ENCODE data around the gene SMPDL3B.

SMPDL3B gene

DNA sequence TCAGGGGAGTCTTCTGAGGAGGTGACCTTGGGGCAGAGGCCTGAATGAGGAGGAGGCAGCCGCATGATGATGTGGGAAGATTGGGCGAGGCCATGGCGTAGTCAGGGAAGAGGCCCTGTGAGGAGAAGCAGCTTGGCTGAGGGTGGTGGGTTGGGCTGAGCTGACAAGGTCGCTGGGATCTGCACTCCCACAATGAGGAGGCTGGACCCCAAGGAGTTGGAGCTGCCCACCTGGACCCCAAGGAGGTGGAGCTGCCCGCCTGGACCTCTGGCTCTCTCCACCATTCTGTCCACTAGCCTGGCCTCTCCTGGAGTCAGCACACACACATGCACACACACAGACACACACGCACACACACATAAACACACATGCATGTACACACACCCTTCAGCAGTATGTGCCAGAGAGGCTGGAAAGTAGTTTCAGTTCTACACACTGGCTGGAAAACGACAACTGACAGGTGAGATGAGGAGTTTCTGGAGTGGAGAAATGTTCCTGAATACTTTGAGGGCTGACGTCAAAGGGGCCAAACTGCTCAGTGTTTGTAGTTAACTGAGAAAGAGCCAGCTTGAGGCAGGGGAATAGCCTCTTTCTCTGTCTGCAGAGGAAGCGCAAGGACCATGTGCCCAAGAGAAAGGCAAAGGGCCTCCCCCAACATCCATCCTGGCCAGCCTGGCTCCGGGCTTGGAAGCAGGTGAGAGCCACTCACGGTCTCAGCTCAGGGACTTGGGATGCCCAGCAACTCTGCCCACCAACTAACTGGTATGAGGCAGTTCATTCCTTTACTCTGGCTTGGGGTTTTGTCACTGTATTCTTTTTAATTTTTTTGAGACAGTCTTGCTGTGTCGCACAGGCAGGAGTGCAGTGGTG is 7.1 kb downstream of the SMPDL3B start:
- DNase-seq = no peak

DNA sequence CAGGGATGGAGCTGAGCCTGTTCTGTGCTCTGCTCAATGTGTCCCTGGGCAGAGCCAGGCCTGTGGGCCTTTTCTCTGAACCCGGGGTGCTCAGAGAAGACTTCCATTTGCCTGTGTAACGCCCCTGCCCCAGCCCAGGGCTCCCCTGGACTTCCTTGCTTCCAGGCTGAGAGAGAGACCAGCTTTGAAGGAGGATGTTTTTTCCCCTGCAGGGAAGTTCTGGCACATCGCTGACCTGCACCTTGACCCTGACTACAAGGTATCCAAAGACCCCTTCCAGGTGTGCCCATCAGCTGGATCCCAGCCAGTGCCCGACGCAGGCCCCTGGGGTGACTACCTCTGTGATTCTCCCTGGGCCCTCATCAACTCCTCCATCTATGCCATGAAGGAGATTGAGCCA is 10.2 kb downstream of the SMPDL3B start:
- no peak for DNase-seq

DNA sequence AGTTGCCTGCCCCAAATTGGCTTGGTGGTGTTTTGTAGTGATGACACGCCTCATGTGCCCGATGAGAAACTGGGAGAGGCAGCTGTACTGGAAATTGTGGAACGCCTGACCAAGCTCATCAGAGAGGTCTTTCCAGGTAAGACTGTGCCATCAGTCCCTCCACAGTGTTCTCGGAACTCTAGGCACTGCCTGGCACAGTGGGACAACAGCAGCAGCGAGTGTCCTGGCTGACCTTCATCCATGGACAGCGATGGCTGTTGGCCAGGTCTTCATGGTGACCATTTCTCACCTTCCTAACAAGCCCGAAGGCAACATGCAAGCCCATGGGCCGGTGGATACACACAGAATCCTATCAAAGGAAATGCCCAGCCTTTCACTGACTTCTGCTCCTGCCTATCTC is 14.2 kb downstream of the SMPDL3B start:
- DNase-seq = no peak

DNA sequence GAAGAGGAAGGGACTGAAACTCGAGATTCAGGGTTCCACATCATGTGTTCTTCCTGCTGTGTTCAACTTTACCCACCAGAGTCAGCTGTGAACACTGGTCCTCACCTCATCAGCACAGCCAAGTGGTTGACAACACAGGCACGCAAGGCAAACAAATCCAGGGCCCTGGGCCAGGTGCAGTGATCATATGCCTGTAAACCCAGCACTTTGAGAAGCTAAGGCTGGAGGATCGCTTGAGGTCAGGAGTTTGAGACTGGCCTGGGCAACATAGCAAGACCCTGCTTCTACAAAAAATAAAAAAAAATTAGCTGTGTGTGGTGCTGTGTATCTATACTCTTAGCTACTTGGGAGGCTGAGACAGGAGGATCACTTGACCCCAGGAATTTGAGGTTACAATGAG is 16.6 kb downstream of the SMPDL3B start:
- no peak for DNase-seq

DNA sequence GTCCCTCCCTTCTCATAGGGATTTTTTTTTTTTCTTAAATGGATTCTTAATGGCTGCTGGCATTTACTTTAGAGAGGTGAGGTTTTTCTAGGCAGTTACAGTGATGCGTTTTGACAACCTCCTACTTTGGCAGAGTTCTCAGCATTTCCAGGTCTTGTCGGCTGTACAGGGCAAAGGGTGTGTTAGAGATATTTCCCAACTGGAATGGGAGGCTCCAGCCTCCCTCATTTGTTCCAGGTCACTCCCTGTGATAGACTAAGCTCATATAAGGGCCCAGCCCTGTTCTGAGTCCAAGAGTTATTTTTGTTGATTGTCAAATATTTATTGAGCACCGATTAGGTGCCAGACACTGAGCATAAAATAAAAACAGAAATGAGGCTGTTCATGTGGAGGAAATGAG is 17.3 kb downstream of the SMPDL3B start:
- DNase-seq = no peak

DNA sequence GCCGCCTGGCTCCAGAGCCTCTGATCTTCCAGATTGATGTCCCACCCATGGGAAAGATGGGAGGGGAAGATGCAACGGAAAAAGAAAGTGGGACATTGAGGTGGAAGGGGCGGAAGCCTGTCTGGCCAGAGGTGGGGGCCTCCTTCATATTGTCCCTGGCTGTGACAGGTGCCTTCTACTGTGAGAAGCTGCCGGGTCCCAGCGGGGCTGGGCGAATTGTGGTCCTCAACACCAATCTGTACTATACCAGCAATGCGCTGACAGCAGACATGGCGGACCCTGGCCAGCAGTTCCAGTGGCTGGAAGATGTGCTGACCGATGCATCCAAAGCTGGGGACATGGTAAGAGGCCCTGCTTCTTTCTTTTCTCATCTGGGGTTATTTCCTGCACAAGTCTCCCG is 19.4 kb downstream of the SMPDL3B start:
- DNase-seq = no peak

DNA sequence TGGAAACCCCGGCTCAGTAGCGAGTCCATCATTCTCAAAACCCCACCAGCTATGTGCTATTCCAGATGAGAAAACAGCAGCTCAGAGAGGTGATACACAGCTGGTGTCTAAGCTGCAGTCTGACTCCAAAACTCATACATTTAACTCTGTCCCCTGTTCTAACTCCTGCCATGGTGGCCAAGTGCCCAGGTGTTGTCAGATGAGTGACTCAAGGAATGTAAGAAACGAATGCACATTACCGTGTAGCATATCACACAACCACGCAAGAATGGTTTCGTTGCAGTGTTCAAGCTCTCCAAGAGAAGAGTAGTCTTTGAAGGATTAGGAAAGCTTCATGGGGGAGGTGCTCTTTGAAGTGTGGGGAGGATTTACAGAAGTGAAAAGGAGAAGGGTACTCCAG is 20.3 kb downstream of the SMPDL3B start:
- DNase-seq = no peak

DNA sequence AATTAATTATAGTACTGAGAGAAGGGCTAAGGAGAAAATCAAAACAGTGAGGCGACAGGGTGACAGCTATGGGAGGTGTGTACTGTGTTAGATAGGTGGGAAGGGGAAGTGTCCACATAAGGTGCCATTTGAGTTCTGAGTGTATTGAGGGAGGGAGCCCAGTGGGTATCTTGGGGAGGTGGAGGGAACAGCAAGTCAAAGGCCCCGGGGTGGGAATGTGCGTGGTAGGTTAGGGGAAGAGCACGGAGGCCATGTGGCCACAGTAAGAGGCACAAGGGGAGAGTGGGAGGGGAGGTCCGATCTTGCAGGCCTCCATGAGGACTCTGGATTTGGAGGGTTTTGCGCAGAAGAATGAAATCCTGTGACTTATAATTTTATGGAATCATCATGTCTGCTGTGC is 22.0 kb downstream of the SMPDL3B start:
- DNase-seq = no peak

DNA sequence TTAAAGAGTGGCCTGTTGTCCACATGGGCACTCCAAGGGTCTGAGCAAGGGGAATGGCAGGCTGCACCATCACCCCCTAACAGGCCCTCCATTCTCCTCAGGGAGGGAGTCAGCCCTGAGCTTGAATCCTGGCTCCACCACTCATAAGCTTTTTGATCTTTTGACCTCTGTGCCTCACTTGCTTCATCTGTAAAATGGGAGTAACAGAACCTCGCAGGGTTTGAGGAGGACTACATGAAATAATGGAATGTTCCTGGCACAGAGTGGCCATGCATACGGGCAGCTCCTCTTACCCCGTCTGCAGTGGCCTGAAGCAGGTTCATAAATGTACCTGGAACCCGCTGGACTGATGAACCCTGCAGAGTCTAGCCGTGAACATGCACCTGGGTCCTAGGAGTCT is 22.9 kb downstream of the SMPDL3B start:
- no peak for DNase-seq

DNA sequence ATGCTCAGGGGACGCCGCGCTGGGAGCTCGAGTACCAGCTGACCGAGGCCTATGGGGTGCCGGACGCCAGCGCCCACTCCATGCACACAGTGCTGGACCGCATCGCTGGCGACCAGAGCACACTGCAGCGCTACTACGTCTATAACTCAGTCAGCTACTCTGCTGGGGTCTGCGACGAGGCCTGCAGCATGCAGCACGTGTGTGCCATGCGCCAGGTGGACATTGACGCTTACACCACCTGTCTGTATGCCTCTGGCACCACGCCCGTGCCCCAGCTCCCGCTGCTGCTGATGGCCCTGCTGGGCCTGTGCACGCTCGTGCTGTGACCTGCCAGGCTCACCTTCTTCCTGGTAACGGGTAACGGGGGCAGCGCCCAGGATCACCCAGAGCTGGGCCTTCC is 23.7 kb downstream of the SMPDL3B start:
- DNase-seq = no peak

DNA sequence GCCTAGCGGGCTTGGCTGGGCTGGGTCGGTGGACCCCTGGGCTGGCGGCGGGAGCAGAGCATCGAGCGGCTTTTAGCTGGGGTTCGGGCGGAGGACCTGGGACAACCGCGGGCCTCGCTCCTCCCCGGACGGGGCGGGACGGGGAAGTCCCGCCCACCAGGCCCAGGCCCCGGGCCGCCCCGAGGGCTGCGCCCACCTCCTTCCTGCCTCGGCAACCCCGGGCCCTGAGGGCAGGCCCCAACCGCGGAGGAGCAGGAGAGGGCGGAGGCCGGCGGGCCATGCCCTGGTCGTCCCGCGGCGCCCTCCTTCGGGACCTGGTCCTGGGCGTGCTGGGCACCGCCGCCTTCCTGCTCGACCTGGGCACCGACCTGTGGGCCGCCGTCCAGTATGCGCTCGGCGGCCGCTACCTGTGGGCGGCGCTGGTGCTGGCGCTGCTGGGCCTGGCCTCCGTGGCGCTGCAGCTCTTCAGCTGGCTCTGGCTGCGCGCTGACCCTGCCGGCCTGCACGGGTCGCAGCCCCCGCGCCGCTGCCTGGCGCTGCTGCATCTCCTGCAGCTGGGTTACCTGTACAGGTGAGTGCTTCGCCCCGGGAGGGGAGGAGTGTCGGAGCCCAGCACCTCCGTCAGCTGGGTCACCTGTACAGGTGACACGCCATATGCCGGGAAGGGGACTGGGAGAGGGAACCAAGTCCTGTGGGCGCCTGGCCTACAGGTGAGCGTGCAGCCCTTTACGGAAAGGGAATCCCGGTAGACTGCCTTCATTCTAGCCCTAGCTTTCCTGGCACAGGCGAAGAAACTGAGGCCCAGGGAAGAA is 25.2 kb downstream of the SMPDL3B start, which contains the start of gene XKR8:
TSS of gene XKR8 (plus strand) at position 182 of the 812 bp plus-strand sequence. CDS start at position 279, 97 bp downstream.
- peak; percentile 87 for DNase-seq

DNA sequence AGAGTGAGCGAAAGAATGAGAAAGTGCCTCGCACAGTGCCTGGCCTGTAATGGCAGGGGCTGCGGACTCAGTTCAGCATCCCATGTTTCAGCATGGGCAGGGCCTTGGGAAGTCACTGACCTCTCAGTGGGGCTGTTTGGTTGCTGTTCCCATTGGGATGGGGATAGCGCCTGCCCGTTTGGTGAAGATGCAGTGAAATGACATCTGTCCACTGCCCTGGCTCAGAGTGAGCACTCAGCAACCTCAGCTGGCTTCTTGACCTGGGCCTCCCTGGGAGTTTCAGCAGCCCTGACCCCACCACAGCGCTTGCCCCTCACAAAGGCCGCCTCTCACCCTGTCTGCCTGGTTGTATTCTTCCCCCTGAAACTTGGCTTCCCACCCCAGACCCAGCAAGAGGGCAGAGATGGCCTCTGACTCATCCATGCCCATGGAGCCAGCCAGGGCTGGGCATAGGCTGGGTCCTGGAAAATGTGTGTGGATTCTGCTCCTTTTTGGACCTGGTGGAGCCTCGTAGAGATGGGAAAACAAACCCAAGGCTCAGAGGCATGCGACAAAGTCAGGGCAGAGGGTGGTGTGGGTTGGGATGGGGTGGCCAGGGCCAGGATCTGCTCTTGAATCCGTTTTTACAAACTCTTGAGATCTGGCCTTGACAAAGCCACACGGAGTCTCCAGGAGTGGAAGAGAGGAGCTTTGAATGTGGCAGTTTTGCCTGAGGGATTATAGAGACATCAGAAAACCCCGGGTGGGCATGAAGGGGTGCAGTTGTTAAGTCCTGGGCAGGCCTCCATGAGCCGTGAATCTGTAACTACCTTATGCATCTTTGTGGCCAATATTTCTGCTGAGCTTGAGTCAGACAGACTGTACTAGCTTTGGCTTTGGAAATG is 26.2 kb downstream of the SMPDL3B start:
- DNase-seq = no peak

DNA sequence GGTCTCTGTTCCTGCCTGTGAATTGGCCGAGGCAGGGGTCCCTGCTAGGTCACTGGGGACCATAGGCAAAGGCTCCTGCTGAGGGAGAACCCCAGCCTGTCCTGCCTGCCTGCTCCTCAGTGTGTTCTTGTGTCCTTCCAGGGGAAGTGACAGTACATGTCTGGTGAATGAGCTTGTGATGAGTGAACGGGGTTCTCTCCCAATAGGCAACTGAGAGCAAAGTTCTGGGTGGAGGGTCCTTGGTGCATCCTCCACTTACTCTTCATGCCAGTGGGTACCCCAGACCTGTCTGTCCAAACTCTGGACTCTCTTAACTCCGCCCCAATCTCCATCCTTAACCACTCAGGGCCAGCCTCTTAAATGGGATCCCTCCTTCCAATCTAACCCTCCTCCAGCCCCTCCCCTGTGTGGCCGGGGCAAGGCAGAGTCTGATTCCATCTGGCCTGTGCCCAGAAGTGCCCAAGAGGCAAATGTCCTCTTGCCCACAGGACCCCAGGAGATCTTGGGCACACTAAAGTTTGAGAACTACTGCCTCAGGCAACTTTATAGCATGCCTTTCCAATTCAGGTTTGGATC is 26.9 kb downstream of the SMPDL3B start:
- no peak for DNase-seq

DNA sequence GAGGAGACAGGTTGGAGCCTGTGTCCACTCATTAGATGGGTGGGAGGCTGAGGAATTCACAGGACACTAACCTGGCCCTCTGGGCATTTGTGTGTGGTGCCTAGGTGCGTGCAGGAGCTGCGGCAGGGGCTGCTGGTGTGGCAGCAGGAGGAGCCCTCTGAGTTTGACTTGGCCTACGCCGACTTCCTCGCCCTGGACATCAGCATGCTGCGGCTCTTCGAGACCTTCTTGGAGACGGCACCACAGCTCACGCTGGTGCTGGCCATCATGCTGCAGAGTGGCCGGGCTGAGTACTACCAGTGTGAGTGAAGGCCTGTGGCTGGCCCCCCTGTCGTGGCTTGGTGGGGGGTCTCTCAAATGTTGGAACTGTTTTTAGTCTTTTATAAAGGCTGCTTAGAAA is 28.6 kb downstream of the SMPDL3B start:
- DNase-seq = no peak

DNA sequence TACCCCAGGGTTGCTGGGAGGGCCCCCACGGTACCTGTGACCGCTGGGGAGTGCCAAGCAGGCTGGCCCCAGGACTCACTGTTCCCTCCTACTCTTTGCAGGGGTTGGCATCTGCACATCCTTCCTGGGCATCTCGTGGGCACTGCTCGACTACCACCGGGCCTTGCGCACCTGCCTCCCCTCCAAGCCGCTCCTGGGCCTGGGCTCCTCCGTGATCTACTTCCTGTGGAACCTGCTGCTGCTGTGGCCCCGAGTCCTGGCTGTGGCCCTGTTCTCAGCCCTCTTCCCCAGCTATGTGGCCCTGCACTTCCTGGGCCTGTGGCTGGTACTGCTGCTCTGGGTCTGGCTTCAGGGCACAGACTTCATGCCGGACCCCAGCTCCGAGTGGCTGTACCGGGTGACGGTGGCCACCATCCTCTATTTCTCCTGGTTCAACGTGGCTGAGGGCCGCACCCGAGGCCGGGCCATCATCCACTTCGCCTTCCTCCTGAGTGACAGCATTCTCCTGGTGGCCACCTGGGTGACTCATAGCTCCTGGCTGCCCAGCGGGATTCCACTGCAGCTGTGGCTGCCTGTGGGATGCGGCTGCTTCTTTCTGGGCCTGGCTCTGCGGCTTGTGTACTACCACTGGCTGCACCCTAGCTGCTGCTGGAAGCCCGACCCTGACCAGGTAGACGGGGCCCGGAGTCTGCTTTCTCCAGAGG is 31.8 kb downstream of the SMPDL3B start:
- no peak for DNase-seq

DNA sequence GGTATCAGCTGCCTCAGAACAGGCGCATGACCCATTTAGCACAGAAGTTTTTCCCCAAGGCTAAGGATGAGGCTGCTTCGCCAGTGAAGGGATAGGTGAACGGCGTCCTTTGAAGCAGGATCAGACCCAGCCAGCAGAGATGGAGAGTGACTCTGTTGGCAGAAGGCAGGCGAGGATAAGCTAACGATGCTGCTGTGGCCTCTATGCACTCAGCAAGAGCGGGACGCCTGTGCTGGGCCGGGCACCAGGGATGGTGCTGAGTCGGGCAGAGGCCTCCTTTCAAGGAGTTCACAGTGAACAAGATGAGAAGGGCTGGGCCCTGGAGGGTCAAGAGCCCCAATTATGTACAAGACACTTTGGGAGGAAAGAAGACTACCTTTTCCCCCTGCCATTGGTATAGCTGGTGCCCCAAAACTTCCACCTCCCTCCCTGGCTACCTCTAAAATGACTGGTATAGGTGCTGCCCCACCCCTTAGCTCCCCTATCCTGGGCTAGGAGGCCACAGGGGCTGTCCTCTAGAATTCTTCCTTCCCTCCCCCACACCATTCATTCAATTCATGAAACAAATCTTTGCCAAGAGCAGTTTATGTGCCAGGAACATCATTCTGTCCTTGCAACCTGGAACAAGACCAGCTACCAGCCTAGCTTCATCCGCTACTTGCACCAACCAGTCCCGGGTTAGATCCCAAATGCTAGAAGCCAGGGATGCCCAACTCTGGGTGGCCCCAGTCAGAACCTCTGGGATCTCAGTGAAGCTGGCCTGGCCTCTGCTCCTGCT is 32.5 kb downstream of the SMPDL3B start:
- no peak for DNase-seq

DNA sequence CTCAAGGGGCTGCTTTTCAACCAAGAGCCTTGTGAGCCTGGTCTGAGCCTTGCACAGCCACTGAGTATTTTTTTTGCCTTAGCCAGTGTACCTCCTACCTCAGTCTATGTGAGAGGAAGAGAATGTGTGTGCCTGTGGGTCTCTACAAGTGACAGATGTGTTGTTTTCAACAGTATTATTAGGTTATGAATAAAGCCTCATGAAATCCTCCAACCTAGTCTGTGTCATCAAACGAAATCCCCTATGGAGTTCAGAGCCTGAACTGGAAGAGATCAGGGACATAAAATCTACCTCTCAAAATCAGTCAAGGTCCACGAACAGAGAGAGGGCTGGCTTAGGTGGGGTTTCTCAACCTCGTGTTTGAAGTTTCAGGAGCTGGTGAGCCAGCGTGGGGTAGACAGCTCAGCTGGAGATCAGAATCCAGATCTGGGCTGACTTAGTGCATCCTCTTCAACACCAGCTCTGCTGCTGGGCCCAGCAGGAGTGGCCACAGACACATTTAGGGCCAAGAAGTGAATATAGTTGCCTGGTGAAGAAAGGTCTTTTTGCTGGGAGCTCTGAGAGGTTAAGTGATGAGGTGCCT is 33.2 kb downstream of the SMPDL3B start:
- no peak for DNase-seq

DNA sequence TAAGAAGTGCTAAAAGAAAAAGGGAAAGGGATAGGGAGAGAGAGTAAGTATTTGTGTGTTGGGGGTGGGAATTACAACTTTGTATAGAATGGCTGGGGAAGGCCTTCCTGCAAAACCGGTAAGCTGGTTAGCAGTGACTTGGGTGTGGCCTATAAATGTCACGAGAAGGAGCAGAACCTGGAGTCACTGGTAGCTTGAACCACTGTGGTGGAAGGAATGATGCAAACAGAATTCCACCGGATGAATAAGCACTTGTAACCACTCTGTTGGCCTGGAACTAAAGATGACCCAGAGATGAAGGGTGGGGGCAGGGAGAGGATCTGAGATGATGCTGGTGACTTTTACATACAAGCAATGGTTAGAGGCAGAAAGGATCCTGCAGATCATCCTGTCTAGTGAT is 33.9 kb downstream of the SMPDL3B start:
- no peak for DNase-seq

DNA sequence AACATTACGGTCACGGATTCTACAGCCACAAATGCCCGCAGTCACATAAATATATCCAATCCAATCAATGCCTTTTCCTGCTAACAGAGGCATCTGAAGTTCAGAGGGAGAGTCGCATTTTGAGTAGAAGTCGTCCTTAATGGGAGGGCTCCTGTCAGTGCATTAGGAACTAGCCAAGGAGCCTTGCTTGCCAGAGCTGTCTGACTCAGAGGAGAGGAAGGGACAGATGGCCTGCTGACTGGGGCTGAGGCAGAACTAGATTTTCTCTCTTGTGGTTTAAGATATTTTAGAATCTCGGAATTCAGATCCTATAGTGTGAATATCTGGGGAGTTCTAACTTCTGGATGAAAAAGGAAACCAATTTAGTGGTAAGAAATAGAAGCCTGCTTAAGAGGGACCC is 35.6 kb downstream of the SMPDL3B start:
- DNase-seq = no peak

DNA sequence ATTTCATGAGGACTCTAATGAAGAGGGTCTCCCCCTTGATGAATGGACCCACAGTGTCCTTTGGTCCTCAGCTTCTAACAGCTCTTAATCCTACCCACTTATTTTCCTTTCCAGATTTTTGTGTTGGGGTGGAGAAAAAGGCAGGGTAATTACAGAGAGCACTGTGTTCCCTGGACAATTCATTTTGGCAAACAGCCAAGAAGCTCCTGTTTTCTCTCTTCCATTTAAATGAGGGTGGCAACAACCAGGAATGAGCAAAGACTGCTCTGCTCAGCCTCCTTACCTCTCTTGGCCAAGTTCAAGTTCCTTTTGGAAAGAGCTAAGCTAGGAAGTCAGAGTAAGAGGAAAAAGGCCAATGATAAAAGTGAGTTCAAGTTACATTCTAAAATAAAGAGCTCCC is 36.9 kb downstream of the SMPDL3B start:
- DNase-seq = no peak

DNA sequence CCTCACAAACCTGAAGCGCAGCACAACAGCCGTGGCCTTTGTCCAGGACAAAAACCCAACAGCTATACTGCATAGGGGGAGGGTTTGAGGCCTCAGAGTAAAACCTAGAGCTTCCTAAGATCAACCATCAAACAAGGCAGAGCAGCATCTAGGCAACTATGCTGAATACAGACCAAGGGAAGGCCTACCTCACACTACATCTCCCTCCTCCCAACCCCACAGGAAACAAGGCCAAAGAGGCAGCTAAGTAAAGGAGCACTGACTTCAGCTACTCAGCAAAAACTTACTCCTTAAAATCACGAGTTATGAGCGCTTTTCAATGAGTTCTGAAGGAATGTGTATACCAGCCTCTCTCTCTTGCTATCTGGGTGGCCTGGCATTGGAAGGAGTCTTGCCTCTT is 37.3 kb downstream of the SMPDL3B start:
- DNase-seq = no peak
